NB4 (cell line): ENCODE data around the gene TTC38.

ENCODE experiments used
- POLR2A ChIP-seq: IDR thresholded peaks from 2 replicates; pipeline ENCODE4 v1.6.1; 2011; ENCODE audit warnings: mild to moderate bottlenecking; ENCODE audit not compliant: insufficient read length; ENCODE audit errors: extremely low read depth
- TF ChIP-seq, protein P1 (sequence below): IDR thresholded peaks from one replicate; pipeline ENCODE4 v1.5.1; 2012; ENCODE audit warnings: low read depth, low read length
- TF ChIP-seq, protein P2 (sequence below): IDR thresholded peaks from 2 replicates; pipeline ENCODE4 v1.6.1; 2011; ENCODE audit warnings: low read depth, low read length

DNA sequence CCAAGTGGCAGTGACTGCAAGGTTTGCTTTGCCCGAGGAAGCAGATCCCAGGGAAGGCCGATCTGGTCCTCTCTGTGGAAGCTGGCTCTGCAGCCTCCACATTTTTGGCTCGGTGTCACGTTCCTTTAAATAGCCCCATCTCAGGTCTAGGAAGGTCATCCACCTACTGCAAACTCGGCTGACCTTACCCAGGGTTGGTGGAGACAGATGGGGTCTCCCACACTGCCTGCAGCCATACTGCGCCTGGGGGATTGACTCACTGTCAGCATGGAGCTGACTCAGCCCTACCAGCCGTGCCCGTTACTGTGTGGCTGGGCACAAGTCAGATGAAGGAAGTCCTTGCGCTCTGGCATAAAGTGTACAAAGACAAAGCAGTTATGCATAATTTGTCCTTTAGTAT, 34.6 kb upstream of the TTC38 start:
- TF ChIP-seq POLR2A, result no peak
- TF ChIP-seq, protein P1, sequence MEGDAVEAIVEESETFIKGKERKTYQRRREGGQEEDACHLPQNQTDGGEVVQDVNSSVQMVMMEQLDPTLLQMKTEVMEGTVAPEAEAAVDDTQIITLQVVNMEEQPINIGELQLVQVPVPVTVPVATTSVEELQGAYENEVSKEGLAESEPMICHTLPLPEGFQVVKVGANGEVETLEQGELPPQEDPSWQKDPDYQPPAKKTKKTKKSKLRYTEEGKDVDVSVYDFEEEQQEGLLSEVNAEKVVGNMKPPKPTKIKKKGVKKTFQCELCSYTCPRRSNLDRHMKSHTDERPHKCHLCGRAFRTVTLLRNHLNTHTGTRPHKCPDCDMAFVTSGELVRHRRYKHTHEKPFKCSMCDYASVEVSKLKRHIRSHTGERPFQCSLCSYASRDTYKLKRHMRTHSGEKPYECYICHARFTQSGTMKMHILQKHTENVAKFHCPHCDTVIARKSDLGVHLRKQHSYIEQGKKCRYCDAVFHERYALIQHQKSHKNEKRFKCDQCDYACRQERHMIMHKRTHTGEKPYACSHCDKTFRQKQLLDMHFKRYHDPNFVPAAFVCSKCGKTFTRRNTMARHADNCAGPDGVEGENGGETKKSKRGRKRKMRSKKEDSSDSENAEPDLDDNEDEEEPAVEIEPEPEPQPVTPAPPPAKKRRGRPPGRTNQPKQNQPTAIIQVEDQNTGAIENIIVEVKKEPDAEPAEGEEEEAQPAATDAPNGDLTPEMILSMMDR, result no peak
- TF ChIP-seq, protein P2, sequence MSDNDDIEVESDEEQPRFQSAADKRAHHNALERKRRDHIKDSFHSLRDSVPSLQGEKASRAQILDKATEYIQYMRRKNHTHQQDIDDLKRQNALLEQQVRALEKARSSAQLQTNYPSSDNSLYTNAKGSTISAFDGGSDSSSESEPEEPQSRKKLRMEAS, result no peak
